Parathyroid adenoma (tissue), 2 donors: ENCODE measurements around the gene SLC9C1.

Source experiments
- H2AFZ ChIP-seq: fragments of 300-600 bp; sonication (generic); one replicate; pipeline ENCODE4 v1.7.0; 2017; ENCODE audit warnings: antibody characterized with exemption, mild to moderate bottlenecking
- H3K27ac ChIP-seq: fragments of 300-600 bp; sonication (generic); one replicate; pipeline ENCODE4 v1.7.0; 2017
- H3K27me3 ChIP-seq: fragments of 300-600 bp; sonication (generic); one replicate; pipeline ENCODE4 v1.7.0; 2017; ENCODE audit warnings: low read length; ENCODE audit not compliant: control insufficient read depth, insufficient read depth
- H3K36me3 ChIP-seq: fragments of 300-600 bp; sonication (generic); one replicate; pipeline ENCODE4 v1.7.0; 2017; ENCODE audit warnings: low read length; ENCODE audit not compliant: control insufficient read depth, insufficient read depth
- H3K4me1 ChIP-seq: fragments of 300-600 bp; sonication (generic); one replicate; pipeline ENCODE4 v1.7.0; 2017; ENCODE audit warnings: control low read depth
- H3K4me2 ChIP-seq: fragments of 300-600 bp; sonication (generic); one replicate; pipeline ENCODE4 v1.7.0; 2017; ENCODE audit warnings: low read length
- H3K4me3 ChIP-seq: fragments of 300-600 bp; sonication (generic); one replicate; pipeline ENCODE4 v1.7.0; 2017; ENCODE audit warnings: low read depth, low read length
- H3K79me2 ChIP-seq: fragments of 300-600 bp; sonication (generic); one replicate; pipeline ENCODE4 v1.7.0; 2017; ENCODE audit warnings: control low read depth
- H3K9ac ChIP-seq: fragments of 300-600 bp; sonication (generic); one replicate; pipeline ENCODE4 v1.7.0; 2017; ENCODE audit warnings: mild to moderate bottlenecking
- H3K9me3 ChIP-seq: fragments of 300-600 bp; sonication (generic); one replicate; pipeline ENCODE4 v1.7.0; 2017; ENCODE audit warnings: low read length; ENCODE audit not compliant: control insufficient read depth
- TF ChIP-seq, protein P1 (sequence below): fragments of 300-600 bp; sonication (generic); IDR thresholded peaks from one replicate; pipeline ENCODE4 v1.7.0; 2017; ENCODE audit warnings: antibody characterized with exemption, mild to moderate bottlenecking
- donor health status: primary hyperparathyroidism.

Gene SLC9C1

DNA sequence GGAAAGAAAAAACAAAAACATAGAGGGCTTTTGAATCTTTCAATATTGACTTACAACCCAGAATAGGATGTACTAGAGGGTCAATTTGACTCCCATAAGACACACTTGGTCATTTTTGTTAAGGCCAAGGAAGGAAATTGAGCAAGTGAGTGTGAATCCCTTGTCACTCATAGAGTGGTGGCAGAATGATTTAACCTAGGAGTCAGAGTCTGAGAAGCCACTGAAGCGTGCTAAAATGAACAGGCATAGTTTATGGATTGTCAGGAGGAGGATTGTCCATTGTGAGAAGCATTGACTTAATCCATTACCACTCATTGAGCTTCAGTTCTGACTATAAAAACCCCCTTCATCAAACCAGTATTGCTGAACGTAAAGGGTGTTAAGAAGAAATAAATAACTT is 152.7 kb downstream of the SLC9C1 start:
- Histone ChIP-seq H3K27ac (no peak overlapping the region), H3K79me2 (no peaks in the 10 kb centered on the region), H3K4me1 (no peaks in the 10 kb centered on the region), H3K36me3 (no peaks in the 10 kb centered on the region), H3K4me3 (no peak overlapping the region), H2AFZ (no peak overlapping the region), H3K9me3 (no peaks in the 10 kb centered on the region), H3K9ac (no peak overlapping the region), H3K27me3 (no peaks in the 10 kb centered on the region), H3K4me2 (no peak overlapping the region)
- TF ChIP-seq, protein P1, sequence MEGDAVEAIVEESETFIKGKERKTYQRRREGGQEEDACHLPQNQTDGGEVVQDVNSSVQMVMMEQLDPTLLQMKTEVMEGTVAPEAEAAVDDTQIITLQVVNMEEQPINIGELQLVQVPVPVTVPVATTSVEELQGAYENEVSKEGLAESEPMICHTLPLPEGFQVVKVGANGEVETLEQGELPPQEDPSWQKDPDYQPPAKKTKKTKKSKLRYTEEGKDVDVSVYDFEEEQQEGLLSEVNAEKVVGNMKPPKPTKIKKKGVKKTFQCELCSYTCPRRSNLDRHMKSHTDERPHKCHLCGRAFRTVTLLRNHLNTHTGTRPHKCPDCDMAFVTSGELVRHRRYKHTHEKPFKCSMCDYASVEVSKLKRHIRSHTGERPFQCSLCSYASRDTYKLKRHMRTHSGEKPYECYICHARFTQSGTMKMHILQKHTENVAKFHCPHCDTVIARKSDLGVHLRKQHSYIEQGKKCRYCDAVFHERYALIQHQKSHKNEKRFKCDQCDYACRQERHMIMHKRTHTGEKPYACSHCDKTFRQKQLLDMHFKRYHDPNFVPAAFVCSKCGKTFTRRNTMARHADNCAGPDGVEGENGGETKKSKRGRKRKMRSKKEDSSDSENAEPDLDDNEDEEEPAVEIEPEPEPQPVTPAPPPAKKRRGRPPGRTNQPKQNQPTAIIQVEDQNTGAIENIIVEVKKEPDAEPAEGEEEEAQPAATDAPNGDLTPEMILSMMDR, result no peak

DNA sequence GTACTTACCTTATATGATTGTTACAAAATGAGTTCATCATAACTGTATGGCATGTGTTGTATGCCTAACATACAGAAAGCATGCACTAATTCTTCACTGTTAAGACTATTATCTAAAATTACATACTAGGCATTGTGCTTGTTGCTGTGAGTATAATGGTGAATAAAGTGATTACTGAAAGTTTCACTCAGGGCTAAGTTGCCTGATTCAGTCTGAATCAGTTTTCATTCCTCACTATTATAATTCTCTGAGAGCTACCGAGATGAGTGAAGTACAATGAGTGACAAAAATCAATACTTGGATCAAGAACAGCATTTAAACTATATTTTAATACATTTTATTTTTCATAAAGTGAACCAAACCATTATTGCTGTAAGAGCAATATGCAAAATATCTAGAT is 153.4 kb downstream of the SLC9C1 start:
- TF ChIP-seq, protein P1, result no peak
- no peak overlapping the region for H3K27ac ChIP-seq
- no peaks in the 10 kb centered on the region for H3K79me2 ChIP-seq
- H3K4me2 ChIP-seq, result no peak overlapping the region
- no peak overlapping the region for H3K9ac ChIP-seq
- H3K36me3 ChIP-seq, result no peaks in the 10 kb centered on the region
- no peaks in the 10 kb centered on the region for H3K27me3 ChIP-seq
- H3K9me3 ChIP-seq, result no peaks in the 10 kb centered on the region
- no peaks in the 10 kb centered on the region for H3K4me1 ChIP-seq
- H3K4me3 ChIP-seq, result no peak overlapping the region
- no peak overlapping the region for H2AFZ ChIP-seq

DNA sequence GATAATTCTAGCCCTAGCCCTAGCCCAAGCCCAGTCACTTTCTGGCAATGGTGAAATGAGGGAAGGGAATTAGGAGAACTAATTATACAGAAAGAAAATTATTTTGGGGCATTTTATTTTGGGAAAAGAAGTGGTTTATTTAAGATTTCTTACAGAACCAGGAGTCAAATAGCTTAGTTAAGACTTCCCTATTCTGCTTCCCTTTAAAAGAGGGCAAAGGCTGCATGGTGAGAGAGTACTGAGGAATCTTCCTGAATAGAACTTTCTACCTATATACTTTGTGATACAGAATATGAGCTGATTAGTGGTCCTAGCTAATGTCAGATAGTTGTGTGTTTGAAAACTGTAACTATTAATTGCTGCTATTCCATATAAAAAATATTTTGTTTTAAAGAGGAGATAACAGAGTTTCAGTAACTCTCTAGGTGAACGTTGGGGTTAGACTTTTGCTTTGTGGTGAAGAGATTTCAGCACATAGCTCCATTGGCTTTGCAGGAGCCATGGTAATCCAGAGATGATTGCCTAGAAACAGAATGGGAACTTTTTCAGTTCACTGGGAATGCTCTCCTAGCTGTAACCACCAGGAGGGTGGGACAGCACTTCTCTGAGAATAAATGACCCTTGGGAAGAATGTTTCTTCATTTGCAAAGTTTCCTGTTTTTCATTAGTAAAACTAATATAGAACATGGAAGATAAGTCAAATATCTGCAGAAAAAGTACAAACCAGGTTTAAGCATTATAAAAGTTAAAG is 155.6 kb downstream of the SLC9C1 start:
- no peaks in the 10 kb centered on the region for H3K27me3 ChIP-seq
- H3K9ac ChIP-seq, result no peak overlapping the region
- no peak overlapping the region for H2AFZ ChIP-seq
- no peak overlapping the region for H3K4me3 ChIP-seq
- no peaks in the 10 kb centered on the region for H3K9me3 ChIP-seq
- H3K27ac ChIP-seq, result no peak overlapping the region
- no peaks in the 10 kb centered on the region for H3K36me3 ChIP-seq
- no peaks in the 10 kb centered on the region for H3K4me1 ChIP-seq
- no peak overlapping the region for H3K4me2 ChIP-seq
- TF ChIP-seq, protein P1, result no peak
- no peaks in the 10 kb centered on the region for H3K79me2 ChIP-seq

DNA sequence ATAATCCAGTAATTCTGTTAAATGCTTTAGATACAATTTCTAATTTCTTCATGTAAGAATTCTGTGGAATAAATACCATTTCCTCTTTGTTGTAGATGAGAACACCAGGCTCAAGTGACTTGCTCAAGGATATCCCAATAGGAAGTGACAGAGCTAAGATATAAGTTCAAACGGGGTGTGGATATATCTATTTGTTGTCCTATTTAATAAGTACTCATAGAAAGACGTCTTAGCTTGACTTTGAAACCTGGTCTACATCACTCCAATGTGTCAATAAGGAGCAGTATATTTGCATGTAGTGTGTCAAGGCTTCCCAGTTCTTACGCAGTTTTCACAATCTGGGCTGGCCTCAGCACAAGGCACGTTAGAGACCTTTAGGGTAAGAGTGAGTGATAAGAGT is 156.2 kb downstream of the SLC9C1 start:
- TF ChIP-seq, protein P1, result no peak
- H3K4me2 ChIP-seq, result no peak overlapping the region
- H3K4me1 ChIP-seq, result no peaks in the 10 kb centered on the region
- H3K9me3 ChIP-seq, result no peaks in the 10 kb centered on the region
- H3K27ac ChIP-seq, result no peak overlapping the region
- H3K79me2 ChIP-seq, result no peaks in the 10 kb centered on the region
- H2AFZ ChIP-seq, result no peak overlapping the region
- no peak overlapping the region for H3K9ac ChIP-seq
- H3K4me3 ChIP-seq, result no peak overlapping the region
- H3K36me3 ChIP-seq, result no peaks in the 10 kb centered on the region
- no peaks in the 10 kb centered on the region for H3K27me3 ChIP-seq
